ENCODE data around the gene DAB2IP.

The DAB2IP gene

DNA sequence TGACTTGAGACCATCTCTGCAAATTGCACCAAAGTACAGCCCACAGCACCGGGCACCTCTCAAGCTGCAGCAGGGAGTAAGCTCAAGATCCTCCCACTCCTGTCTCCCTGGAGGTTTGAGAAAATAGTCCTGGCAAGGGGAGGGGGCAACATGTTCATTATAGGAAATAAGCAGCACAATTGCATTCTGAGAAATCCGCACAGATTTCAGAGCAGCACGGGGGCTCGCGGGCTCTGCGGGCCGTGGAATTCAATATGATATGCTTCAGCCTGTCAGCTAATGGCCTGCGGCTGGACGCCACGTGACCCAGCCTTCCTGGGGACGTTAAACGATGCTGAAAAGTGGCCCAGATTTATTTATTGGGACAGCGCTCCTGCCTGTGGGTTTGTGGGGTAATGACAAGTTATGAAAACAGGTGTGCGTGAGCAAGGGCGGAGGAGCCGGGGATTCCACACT, 156.4 kb downstream of the DAB2IP start:
- TF ChIP-seq ZFX (IDR thresholded peaks at IDR 0.05; ENCODE audit: borderline replicate concordance) (no peak), CTCF (IDR thresholded peaks at IDR 0.05) (no peak)
- H3K27ac ChIP-seq: no peak overlapping the region

- TF ChIP-seq ZFX (IDR thresholded peaks at IDR 0.05; ENCODE audit: borderline replicate concordance): no peak
- TF ChIP-seq CTCF (IDR thresholded peaks at IDR 0.05): no peak
- H3K27ac ChIP-seq: no peak overlapping the region
Observed at GRCh38 chr9:121808781-121809180, 157.3 kb downstream of the DAB2IP start.

GRCh38 chr9:121809356-121810050, 158.1 kb downstream of the DAB2IP start:
- TF ChIP-seq ZFX (IDR thresholded peaks at IDR 0.05; ENCODE audit: borderline replicate concordance): no peak
- TF ChIP-seq CTCF (IDR thresholded peaks at IDR 0.05): no peak
- no peak overlapping the region for H3K27ac ChIP-seq

- no peak overlapping the region for H3K27ac ChIP-seq
Observed at GRCh38 chr9:121810489-121810888, 159.1 kb downstream of the DAB2IP start.

GRCh38 chr9:121811140-121811539, 159.7 kb downstream of the DAB2IP start:
- no peak overlapping the region for H3K27ac ChIP-seq
- no peak for TF ChIP-seq ZFX (IDR thresholded peaks at IDR 0.05; ENCODE audit: borderline replicate concordance)
- no peak for TF ChIP-seq CTCF (IDR thresholded peaks at IDR 0.05)

More at GRCh38 chr9:121810489-121810888, 159.1 kb downstream of the DAB2IP start:
- TF ChIP-seq ZFX (IDR thresholded peaks at IDR 0.05; ENCODE audit: borderline replicate concordance) (no peak), CTCF (IDR thresholded peaks at IDR 0.05) (no peak)

- TF ChIP-seq ZFX (IDR thresholded peaks at IDR 0.05; ENCODE audit: borderline replicate concordance) (no peak), CTCF (IDR thresholded peaks at IDR 0.05) (no peak)
- H3K27ac ChIP-seq: no peak overlapping the region
Observed at GRCh38 chr9:121811751-121812150, 160.3 kb downstream of the DAB2IP start.

DNA sequence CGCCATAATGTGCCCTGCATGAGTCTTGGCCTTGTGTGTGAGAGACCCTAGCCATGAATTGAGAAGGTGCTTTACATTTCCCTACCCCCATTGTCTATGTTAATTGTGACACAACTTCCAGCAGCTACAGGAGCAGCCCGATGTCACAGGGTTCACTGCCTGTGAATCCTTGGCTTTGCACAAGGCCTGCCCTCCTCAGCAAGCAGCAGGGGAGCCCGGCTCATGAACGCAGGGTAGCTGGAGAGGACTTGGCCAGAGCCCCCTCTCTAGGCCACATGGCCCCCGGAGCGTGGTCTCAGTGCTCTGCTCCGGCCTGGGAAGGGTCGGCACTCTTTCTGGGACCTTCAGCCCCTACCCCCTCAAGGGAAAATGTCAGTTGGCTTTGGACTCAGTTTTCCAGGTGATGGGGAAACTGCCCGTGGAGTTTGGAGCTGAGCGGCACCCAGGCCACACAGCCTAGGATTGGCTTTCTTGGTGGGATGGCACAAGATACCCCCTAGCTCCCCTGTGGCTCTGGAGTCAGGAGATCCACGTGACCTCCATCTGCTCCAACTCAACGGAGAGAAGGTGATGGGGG, 160.8 kb downstream of the DAB2IP start:
- TF ChIP-seq CTCF (IDR thresholded peaks at IDR 0.05) (no peak), ZFX (IDR thresholded peaks at IDR 0.05; ENCODE audit: borderline replicate concordance) (no peak)
- no peak overlapping the region for H3K27ac ChIP-seq
